GM10248 (cell line): ENCODE data around the gene TAF3.

ENCODE experiments used
- CTCF ChIA-PET: fragments of 300-600 bp; sonication (Branson Sonifier 250); formaldehyde crosslinking; extraction: SDS; loops from one replicate; lab custom pipeline; 2021; ENCODE audit warnings: antibody characterized with exemption; lab: Yijun Ruan, JAX
- POLR2A ChIA-PET: fragments of 350-650 bp; sonication (Branson Sonifier 250); formaldehyde crosslinking; extraction: SDS; loops from one replicate; lab custom pipeline; 2020; ENCODE audit warnings: antibody characterized with exemption; lab: Yijun Ruan, JAX
- DNase-seq: peaks from one replicate; pipeline ENCODE4 v3.0.0; 2012; ENCODE audit errors: extremely low spot score
- CTCF ChIP-seq: IDR thresholded peaks from 2 replicates; pipeline ENCODE4 v1.5.1; 2012; ENCODE audit warnings: mild to moderate bottlenecking, low read depth; ENCODE audit errors: extremely low read depth, missing control alignments, control extremely low read depth

The TAF3 gene

GRCh38 chr10:7903851-7904250 lies 85.5 kb downstream of the TAF3 start:
- CTCF ChIA-PET, result interaction anchor here (1.5 kb wide), 1 partner anchor 10 kb away, joined by 7 read pairs; no protein-coding TSS in a partner anchor

GRCh38 chr10:7906128-7906527 lies 87.8 kb downstream of the TAF3 start:
- CTCF ChIA-PET, result interaction anchor here (1.3 kb wide), 1 partner anchor 13 kb away, joined by 3 read pairs; no protein-coding TSS in a partner anchor

More at GRCh38 chr10:7903851-7904250, 85.5 kb downstream of the TAF3 start:
- POLR2A ChIA-PET, result no interaction called here
- no peak for DNase-seq
- TF ChIP-seq CTCF, result no peak

GRCh38 chr10:7908541-7909210 lies 90.4 kb downstream of the TAF3 start:
- CTCF ChIA-PET, result no interaction called here
- TF ChIP-seq CTCF, result no peak
- no peak for DNase-seq
- POLR2A ChIA-PET, result no interaction called here

More at GRCh38 chr10:7906128-7906527, 87.8 kb downstream of the TAF3 start:
- POLR2A ChIA-PET, result no interaction called here
- TF ChIP-seq CTCF, result no peak
- DNase-seq, result no peak

- ChIA-PET CTCF (no interaction called here), POLR2A (no interaction called here)
- TF ChIP-seq CTCF, result no peak
- no peak for DNase-seq
Observed at GRCh38 chr10:7913126-7913872, 95.0 kb downstream of the TAF3 start.

- ChIA-PET POLR2A (no interaction called here), CTCF (interaction anchor here (0.9 kb wide), 1 partner anchor 23 kb away, joined by 3 read pairs; no protein-coding TSS in a partner anchor)
- no peak for DNase-seq
- TF ChIP-seq CTCF, result no peak
Observed at GRCh38 chr10:7915923-7916536, 97.7 kb downstream of the TAF3 start.

- ChIA-PET CTCF (no interaction called here), POLR2A (no interaction called here)
- DNase-seq, result no peak
- no peak for TF ChIP-seq CTCF
Observed at GRCh38 chr10:7917736-7918135, 99.4 kb downstream of the TAF3 start.
